HepG2 (cell line): ENCODE data around the gene ZNF292. TPM values are rescaled to one million over a fixed set of nuclear protein-coding genes. Genes with fewer than 3 reads are reported as not detected.

Source experiments
- ATAC-seq: fragments of 200-7000 bp; cut with Tn5 transposase; 3 replicates; pipeline ENCODE4 v1.9.1; 2020; ENCODE audit warnings: mild to moderate bottlenecking, moderate library complexity
- BruUV-seq: library from RNA; stranded (reverse); fragments of 400-500 nt; replicated peaks from 2 replicates; lab custom pipeline; 2021; lab: Mats Ljungman, UMichigan
- CTCF ChIA-PET: fragments of 300-600 bp; formaldehyde crosslinking; extraction: SDS; loops from one replicate; lab custom pipeline; 2021; ENCODE audit warnings: low total read pairs, inconsistent platforms, low intra/inter-chr PET ratio; lab: Yijun Ruan, JAX
- POLR2A ChIA-PET: fragments of 350-600 bp; sonication (Branson Sonifier 250); formaldehyde crosslinking; loops from one replicate; lab custom pipeline; 2020; ENCODE audit warnings: antibody characterized with exemption, inconsistent platforms; lab: Yijun Ruan, JAX
- DNase-seq: peaks from one replicate; pipeline ENCODE4 v3.0.0-alpha.2; 2015; ENCODE audit warnings: low spot score
- FAIRE-seq: peaks from 3 replicates; lab custom pipeline; 2011; peaks lifted over from hg19 to GRCh38; lab: Jason Lieb, UNC
- H2AFZ ChIP-seq: one replicate; pipeline ENCODE4 v1.6.1; 2011; ENCODE audit warnings: low read length, inconsistent platforms
- H3K27ac ChIP-seq: fragments of 300-600 bp; 3 replicates; pipeline ENCODE4 v1.8.0; 2011; ENCODE audit warnings: mixed run types, mild to moderate bottlenecking, mixed read lengths, low read length, inconsistent platforms; ENCODE audit not compliant: insufficient read depth; ENCODE audit errors: extremely low read length
- H3K27me3 ChIP-seq, 2 experiments: fragments of 200-600 bp in 1 of 2; 2 replicates in 1 of 2; 3 replicates in 1 of 2; pipeline versions ENCODE4 v1.6.0 to v1.8.0; 2011; ENCODE audit warnings: low read length in 2 of 2, mild to moderate bottlenecking in 2 of 2, moderate library complexity in 2 of 2, inconsistent platforms in 1 of 2; ENCODE audit not compliant: insufficient read depth in 2 of 2, control insufficient read depth in 1 of 2
- H3K36me3 ChIP-seq, 2 experiments: fragments of 200-600 bp in 1 of 2; replicated peaks in 1 of 2; 2 replicates in 1 of 2; 3 replicates in 1 of 2; pipeline versions ENCODE4 v1.5.1 to v1.8.0; 2011; ENCODE audit warnings: low read length in 2 of 2, inconsistent platforms in 1 of 2; ENCODE audit not compliant: insufficient read depth in 2 of 2, control insufficient read depth in 1 of 2
- H3K4me1 ChIP-seq: 2 replicates; pipeline ENCODE4 v1.5.1; 2012; ENCODE audit warnings: low read length, inconsistent platforms; ENCODE audit not compliant: insufficient read depth
- H3K4me2 ChIP-seq: 2 replicates; pipeline ENCODE4 v1.6.0; 2011; ENCODE audit warnings: low read depth, low read length, inconsistent platforms
- H3K4me3 ChIP-seq, 3 experiments: fragments of 200-600 bp in 1 of 3; sonication (generic), shearing (Covaris generic) in 1 of 3; replicated peaks in 1 of 3; 2 replicates each; pipeline ENCODE4 v1.5.1; 2011 to 2016; ENCODE audit warnings: low read length in 3 of 3, inconsistent platforms in 2 of 3, low read depth in 2 of 3, mild to moderate bottlenecking in 2 of 3, control low read depth in 1 of 3, mixed read lengths in 1 of 3; ENCODE audit not compliant: insufficient read depth in 1 of 3
- H3K79me2 ChIP-seq: one replicate; pipeline ENCODE4 v1.6.1; 2011; ENCODE audit warnings: low read length, inconsistent platforms; ENCODE audit not compliant: insufficient read depth
- H3K9ac ChIP-seq: 2 replicates; pipeline ENCODE4 v1.6.0; 2011; ENCODE audit warnings: mild to moderate bottlenecking, low read depth, low read length, inconsistent platforms; ENCODE audit not compliant: insufficient read depth
- H3K9me3 ChIP-seq: 2 replicates; pipeline ENCODE4 v1.5.1; 2012; ENCODE audit warnings: mild to moderate bottlenecking, low read length
- H4K20me1 ChIP-seq: 2 replicates; pipeline ENCODE4 v1.6.0; 2011; ENCODE audit warnings: inconsistent platforms, mild to moderate bottlenecking, low read length, moderate library complexity; ENCODE audit not compliant: insufficient read depth
- FOXK2 ChIP-seq: fragments of 450-650 bp; IDR thresholded peaks from 2 replicates; pipeline ENCODE4 v1.6.1; 2016
- GTF3A ChIP-seq: sonication (generic); formaldehyde crosslinking; conservative IDR thresholded peaks from 2 replicates; pipeline ENCODE4 v1.4.0; 2020; ENCODE audit warnings: mild to moderate bottlenecking, missing genetic modification reagents
- JARID2 ChIP-seq: sonication (generic); formaldehyde crosslinking; IDR thresholded peaks from 2 replicates; pipeline ENCODE4 v1.8.1; 2023; ENCODE audit warnings: missing genetic modification reagents, inconsistent platforms; ENCODE audit not compliant: insufficient replicate concordance
- TBP ChIP-seq: sonication (generic); formaldehyde crosslinking; IDR thresholded peaks from 2 replicates; pipeline ENCODE4 v1.5.0; 2020; ENCODE audit warnings: missing genetic modification reagents
- ZNF230 ChIP-seq: sonication (generic); formaldehyde crosslinking; IDR thresholded peaks from 2 replicates; pipeline ENCODE4 v1.4.0; 2020; ENCODE audit warnings: mild to moderate bottlenecking, missing genetic modification reagents
- ZNF253 ChIP-seq: sonication (generic); formaldehyde crosslinking; IDR thresholded peaks from 2 replicates; pipeline ENCODE4 v1.8.0; 2022; ENCODE audit warnings: mild to moderate bottlenecking, missing genetic modification reagents, borderline replicate concordance
- ZNF552 ChIP-seq: sonication (generic); formaldehyde crosslinking; IDR thresholded peaks from 2 replicates; pipeline ENCODE4 v1.9.0; 2022; ENCODE audit warnings: missing genetic modification reagents, mild to moderate bottlenecking, borderline replicate concordance
- ZNF569 ChIP-seq: sonication (generic); formaldehyde crosslinking; IDR thresholded peaks from 2 replicates; pipeline ENCODE4 v1.5.0; 2020; ENCODE audit warnings: mild to moderate bottlenecking, missing genetic modification reagents, moderate library complexity, borderline replicate concordance
- WGBS: methylation state at CpG from one replicate; pipeline ENCODE4 v1.1.6; 2017; ENCODE audit warnings: low lambda C conversion rate; 5-methylcytosine and 5-hydroxymethylcytosine counted together
- in situ Hi-C: cut with HindIII; loops from 2 replicates; pipeline ENCODE4 v1.10.0; 2017; ENCODE audit warnings: low pct_unique_long_range_greater_than_20kb; ENCODE audit not compliant: extremely low pct_ligation_motif_present
- intact Hi-C: fragments of 100-400 bp; cut with micrococcal nuclease; formaldehyde crosslinking; loops from one replicate; pipeline ENCODE4 v1.10.0; 2022; ENCODE audit not compliant: unreplicated experiment
- polyA plus RNA-seq, 8 experiments: library from polyadenylated mRNA; depleted of rRNA in 3 of 8; stranded (reverse) in 7 of 8; unstranded in 1 of 8; fragments of >200 nt; fragmentation: Illumina TruSeq in 4 of 8; extraction: Trizol in 4 of 8; gene quantifications; 2 replicates each; pipeline versions ENCODE4 v1.2.1 to v1.2.3, GENCODE V29; 2011 to 2016; ENCODE audit warnings: low read depth in 4 of 8, missing spikeins in 1 of 8, mixed read lengths in 1 of 8; ENCODE audit not compliant: insufficient read depth in 1 of 8
- total RNA-seq, 5 experiments: library from RNA; depleted of rRNA; stranded (reverse); fragments of >200 nt; fragmentation: Illumina TruSeq; extraction: Trizol; gene quantifications; 2 replicates each; pipeline ENCODE4 v1.2.3, GENCODE V29; 2016; ENCODE audit warnings: low read depth in 1 of 5
- TF ChIP-seq, protein P1 (sequence below): sonication (generic); formaldehyde crosslinking; IDR thresholded peaks from 2 replicates; pipeline ENCODE4 v1.5.0; 2020; ENCODE audit warnings: mild to moderate bottlenecking, missing genetic modification reagents
- TF ChIP-seq, protein P2 (sequence below): sonication (generic); formaldehyde crosslinking; IDR thresholded peaks from 2 replicates; pipeline ENCODE4 v1.4.0; 2020; ENCODE audit warnings: missing genetic modification reagents
- TF ChIP-seq, protein P3 (sequence below), 2 experiments: sonication (generic) in 1 of 2; formaldehyde crosslinking in 1 of 2; IDR thresholded peaks; 2 replicates each; pipeline versions ENCODE4 v1.6.1 to v1.9.0; 2014 to 2022; ENCODE audit warnings: antibody characterized with exemption in 1 of 2, borderline replicate concordance in 1 of 2, inconsistent platforms in 1 of 2, low read depth in 1 of 2, missing genetic modification reagents in 1 of 2
- TF ChIP-seq, protein P4 (sequence below): sonication (generic); formaldehyde crosslinking; IDR thresholded peaks from 2 replicates; pipeline ENCODE4 v1.8.0; 2023; ENCODE audit warnings: mild to moderate bottlenecking, missing genetic modification reagents

ZNF292 gene
- total and polyA plus RNA-seq, 2 of the 13 experiments (the other 11 are each of a cell fraction or from before 2014, with no cell fraction given), result 9.9 to 12.8 TPM

DNA sequence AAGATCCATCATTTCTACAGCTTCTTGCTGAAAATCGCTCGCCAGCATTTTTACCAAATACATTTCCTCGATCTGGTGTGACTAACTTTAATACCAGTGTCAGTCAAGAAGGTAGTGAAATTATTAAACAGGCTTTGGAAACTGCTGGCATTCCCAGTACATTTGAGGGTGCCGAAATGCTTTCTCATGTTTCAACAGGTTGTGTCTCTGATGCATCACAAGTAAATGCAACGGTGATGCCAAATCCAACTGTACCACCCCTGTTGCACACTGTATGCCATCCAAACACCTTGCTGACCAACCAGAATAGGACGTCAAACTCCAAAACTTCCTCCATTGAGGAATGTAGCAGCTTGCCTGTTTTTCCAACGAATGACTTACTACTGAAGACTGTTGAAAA, 102.6 kb downstream of the ZNF292 start:
- H3K36me3 ChIP-seq, result peaks cover 15 to 59% of the 10 kb centered on the region in 2 experiments
- no peaks in the 10 kb centered on the region for H3K27me3 ChIP-seq
- no peak overlapping the region for H3K9ac ChIP-seq
- H3K27ac ChIP-seq, result no peak overlapping the region
- no peak overlapping the region for H3K4me2 ChIP-seq
- no TSS peak for BruUV-seq
- H2AFZ ChIP-seq, result no peak overlapping the region
- no peak overlapping the region for H3K4me3 ChIP-seq
- no peaks in the 10 kb centered on the region for H3K79me2 ChIP-seq
- CTCF ChIA-PET, result no interaction called here
- intact Hi-C loops (no loop called here), in situ Hi-C loops (no loop called here)
- H3K9me3 ChIP-seq, result no peaks in the 10 kb centered on the region
- WGBS, result 100% methylated on average over 7 of the region's 7 CpGs
- POLR2A ChIA-PET, result no interaction called here
- FAIRE-seq (no peak), DNase-seq (no peak), ATAC-seq (no peak)
- no peaks in the 10 kb centered on the region for H3K4me1 ChIP-seq
- no peaks in the 10 kb centered on the region for H4K20me1 ChIP-seq
- TF ChIP-seq, protein P1, sequence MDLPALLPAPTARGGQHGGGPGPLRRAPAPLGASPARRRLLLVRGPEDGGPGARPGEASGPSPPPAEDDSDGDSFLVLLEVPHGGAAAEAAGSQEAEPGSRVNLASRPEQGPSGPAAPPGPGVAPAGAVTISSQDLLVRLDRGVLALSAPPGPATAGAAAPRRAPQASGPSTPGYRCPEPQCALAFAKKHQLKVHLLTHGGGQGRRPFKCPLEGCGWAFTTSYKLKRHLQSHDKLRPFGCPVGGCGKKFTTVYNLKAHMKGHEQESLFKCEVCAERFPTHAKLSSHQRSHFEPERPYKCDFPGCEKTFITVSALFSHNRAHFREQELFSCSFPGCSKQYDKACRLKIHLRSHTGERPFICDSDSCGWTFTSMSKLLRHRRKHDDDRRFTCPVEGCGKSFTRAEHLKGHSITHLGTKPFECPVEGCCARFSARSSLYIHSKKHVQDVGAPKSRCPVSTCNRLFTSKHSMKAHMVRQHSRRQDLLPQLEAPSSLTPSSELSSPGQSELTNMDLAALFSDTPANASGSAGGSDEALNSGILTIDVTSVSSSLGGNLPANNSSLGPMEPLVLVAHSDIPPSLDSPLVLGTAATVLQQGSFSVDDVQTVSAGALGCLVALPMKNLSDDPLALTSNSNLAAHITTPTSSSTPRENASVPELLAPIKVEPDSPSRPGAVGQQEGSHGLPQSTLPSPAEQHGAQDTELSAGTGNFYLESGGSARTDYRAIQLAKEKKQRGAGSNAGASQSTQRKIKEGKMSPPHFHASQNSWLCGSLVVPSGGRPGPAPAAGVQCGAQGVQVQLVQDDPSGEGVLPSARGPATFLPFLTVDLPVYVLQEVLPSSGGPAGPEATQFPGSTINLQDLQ (CRISPR knock-in tag), result no peak
- no peak for TF ChIP-seq ZNF552 (CRISPR knock-in tag)
- TF ChIP-seq, protein P2, sequence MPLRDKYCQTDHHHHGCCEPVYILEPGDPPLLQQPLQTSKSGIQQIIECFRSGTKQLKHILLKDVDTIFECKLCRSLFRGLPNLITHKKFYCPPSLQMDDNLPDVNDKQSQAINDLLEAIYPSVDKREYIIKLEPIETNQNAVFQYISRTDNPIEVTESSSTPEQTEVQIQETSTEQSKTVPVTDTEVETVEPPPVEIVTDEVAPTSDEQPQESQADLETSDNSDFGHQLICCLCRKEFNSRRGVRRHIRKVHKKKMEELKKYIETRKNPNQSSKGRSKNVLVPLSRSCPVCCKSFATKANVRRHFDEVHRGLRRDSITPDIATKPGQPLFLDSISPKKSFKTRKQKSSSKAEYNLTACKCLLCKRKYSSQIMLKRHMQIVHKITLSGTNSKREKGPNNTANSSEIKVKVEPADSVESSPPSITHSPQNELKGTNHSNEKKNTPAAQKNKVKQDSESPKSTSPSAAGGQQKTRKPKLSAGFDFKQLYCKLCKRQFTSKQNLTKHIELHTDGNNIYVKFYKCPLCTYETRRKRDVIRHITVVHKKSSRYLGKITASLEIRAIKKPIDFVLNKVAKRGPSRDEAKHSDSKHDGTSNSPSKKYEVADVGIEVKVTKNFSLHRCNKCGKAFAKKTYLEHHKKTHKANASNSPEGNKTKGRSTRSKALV, result no peak
- TF ChIP-seq, protein P3, sequence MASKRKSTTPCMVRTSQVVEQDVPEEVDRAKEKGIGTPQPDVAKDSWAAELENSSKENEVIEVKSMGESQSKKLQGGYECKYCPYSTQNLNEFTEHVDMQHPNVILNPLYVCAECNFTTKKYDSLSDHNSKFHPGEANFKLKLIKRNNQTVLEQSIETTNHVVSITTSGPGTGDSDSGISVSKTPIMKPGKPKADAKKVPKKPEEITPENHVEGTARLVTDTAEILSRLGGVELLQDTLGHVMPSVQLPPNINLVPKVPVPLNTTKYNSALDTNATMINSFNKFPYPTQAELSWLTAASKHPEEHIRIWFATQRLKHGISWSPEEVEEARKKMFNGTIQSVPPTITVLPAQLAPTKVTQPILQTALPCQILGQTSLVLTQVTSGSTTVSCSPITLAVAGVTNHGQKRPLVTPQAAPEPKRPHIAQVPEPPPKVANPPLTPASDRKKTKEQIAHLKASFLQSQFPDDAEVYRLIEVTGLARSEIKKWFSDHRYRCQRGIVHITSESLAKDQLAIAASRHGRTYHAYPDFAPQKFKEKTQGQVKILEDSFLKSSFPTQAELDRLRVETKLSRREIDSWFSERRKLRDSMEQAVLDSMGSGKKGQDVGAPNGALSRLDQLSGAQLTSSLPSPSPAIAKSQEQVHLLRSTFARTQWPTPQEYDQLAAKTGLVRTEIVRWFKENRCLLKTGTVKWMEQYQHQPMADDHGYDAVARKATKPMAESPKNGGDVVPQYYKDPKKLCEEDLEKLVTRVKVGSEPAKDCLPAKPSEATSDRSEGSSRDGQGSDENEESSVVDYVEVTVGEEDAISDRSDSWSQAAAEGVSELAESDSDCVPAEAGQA (IDR thresholded peaks at IDR 0.05; ENCODE audit: low read depth), result no peak
- TF ChIP-seq, protein P3 (CRISPR knock-in tag; IDR thresholded peaks at IDR 0.05; ENCODE audit: borderline replicate concordance), result no peak
- TF ChIP-seq TBP (CRISPR knock-in tag), result no peak
- TF ChIP-seq ZNF253 (CRISPR knock-in tag), result no peak
- TF ChIP-seq FOXK2, result no peak
- TF ChIP-seq GTF3A (CRISPR knock-in tag), result no peak
- TF ChIP-seq ZNF230, result no peak
- no peak for TF ChIP-seq JARID2
- no peak for TF ChIP-seq ZNF569
- TF ChIP-seq, protein P4, sequence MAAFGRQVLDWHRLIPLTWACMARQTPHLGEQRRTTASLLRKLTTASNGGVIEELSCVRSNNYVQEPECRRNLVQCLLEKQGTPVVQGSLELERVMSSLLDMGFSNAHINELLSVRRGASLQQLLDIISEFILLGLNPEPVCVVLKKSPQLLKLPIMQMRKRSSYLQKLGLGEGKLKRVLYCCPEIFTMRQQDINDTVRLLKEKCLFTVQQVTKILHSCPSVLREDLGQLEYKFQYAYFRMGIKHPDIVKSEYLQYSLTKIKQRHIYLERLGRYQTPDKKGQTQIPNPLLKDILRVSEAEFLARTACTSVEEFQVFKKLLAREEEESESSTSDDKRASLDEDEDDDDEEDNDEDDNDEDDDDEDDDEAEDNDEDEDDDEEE (CRISPR knock-in tag), result no peak
